GM18508 (cell line): ENCODE measurements around the gene MPG.
"Not testable (repeated sequence)": the region's sequence is repeated elsewhere in the genome, so short reads cannot be mapped to it uniquely, and the experiment has no call there.

Experiments
- ATAC-seq: cut with Tn5 transposase; IDR thresholded peaks from one replicate; pipeline ENCODE4 v1.9.1; 2021; ENCODE audit warnings: moderate number of reproducible peaks; ENCODE audit not compliant: insufficient read depth, unreplicated experiment

Gene MPG, protein sequence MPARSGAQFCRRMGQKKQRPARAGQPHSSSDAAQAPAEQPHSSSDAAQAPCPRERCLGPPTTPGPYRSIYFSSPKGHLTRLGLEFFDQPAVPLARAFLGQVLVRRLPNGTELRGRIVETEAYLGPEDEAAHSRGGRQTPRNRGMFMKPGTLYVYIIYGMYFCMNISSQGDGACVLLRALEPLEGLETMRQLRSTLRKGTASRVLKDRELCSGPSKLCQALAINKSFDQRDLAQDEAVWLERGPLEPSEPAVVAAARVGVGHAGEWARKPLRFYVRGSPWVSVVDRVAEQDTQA

DNA sequence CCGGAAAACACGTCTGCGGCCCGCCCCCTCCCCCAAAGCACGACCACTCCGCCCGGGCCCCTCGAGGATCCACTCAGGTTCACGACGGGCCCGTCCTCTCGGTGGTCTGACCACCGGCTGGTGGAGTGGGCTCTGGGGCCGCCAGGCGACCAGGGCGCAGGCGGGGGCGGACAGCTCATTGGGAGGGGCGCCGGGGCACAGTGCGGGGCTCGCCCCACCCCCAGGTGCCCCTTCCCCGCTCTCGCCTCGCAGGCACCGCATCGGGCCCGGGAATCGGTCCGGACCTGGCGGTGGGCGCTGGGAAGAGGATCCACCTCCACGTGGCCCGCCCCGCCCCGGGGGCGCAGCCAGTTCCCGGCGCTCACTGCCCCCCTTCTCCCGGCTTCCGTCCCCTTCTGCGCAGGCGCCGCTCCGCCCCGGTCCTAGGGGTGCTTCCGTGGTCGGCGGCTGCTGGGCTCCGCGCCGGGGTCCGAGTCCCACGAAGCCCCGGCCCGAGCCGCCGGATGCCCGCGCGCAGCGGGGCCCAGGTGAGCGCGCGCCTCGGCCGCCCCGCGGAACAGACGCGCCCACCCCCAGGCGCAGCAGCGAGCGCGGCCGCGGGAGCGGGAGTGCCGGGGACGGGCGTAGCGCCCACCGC is at the start of gene MPG:
TSS of gene MPG (plus strand) at position 419 of the 637 bp plus-strand sequence. CDS start at position 504, 85 bp downstream.
- ATAC-seq = no peak

DNA sequence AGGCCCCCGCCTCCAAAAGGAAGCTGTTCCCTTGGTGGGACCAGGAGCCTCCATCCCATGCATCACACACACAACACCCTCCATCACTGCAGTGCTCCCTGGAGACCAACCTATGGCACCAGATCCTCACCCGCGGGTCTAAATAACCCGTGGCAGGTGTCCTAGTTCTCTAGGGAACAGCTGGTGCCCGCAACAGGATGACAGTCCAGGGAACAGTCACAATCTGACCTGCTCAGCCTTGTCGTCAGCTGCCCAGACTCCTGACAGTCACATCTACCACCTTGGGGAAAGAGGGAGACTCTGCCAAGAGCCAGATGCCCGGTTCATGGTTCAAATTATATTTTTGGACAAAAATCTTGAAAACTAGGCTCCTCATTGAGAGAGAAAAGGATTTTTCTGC is 47.4 kb upstream of the MPG start:
- not testable (repeated sequence) for ATAC-seq

DNA sequence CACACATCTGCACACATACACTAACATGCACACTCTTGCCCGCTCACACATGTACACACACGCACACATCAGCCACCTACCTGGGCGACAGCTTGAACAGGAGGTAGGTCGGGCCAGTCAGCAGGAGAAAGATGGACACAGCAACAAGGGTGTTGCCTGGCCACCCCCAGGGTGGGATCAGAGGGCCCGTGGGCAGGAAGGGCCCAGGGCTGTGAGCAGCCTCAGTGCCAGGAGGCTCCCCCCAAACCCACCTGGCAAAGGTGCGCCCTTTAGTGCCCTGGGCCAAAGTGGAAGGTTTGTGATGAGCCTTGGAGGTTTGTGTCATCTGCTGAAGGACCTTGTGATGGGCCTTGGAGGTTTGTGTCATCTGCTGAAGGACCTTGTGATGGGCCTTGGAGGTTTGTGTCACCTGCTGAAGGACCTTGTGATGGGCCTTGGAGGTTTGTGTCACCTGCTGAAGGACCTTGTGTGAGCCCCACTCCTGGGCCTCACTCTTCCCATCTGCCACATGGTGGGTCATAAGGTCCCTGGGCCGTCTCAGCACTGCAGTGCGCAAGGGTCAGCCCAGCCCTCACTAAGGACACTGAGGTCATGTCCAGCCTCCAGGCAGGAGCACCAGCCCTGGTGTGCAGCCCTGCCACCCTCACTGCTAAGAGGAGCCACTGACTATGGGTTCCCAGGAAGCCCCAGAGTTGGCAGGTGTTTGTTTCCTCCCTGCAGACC is 44.7 kb upstream of the MPG start:
- not testable (repeated sequence) for ATAC-seq

DNA sequence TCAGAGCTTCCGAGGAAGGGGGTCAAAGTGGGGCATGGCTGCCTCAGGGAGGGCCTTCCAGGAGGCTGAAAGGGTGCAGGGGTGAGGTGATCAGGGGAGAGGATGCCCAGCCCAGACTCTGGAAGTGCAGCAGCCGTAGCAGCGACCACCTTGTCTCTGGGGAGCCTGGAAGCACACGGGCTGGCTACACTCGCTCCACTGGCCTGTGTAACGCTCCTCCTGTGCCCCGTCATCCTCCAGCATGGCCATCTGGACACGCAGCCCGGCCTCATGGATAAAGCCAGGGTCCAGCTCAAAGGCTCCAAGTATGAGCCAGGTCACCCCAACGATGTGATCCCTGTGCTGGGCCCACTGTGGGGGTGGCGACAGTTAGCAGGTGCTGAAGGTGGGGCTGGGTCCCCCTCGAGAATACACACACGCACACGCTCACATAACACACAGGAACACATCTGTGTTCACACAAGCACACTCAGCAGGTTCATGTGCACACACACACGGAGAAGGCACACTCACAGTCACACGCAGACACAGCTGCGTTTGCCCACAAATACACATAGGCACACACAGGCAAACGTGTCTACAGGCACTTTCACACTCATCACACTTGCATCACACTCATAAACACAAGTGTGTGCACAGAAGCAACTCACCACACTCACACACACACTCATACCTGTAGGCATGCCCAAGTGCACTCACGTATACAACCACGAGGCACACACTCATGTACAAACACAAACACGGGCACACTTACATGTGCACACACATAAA is 44.0 kb upstream of the MPG start:
- no peak for ATAC-seq

DNA sequence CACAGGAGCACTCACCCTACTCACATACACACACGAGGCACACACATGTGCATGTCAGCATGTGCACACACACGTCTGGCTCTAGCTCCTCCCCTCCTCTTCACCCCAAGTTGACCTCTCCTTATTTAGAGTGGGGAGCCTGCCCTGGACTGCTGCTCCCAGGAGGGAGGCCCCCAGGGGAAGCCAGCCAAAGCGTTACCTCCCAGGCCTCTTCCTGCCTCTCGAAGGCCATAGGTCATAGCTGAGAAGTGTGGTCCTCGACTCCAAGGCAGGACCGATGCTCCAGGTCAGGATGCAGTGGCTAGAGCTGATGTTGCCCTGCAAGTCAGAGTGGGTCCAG is 43.4 kb upstream of the MPG start:
- ATAC-seq = no peak

DNA sequence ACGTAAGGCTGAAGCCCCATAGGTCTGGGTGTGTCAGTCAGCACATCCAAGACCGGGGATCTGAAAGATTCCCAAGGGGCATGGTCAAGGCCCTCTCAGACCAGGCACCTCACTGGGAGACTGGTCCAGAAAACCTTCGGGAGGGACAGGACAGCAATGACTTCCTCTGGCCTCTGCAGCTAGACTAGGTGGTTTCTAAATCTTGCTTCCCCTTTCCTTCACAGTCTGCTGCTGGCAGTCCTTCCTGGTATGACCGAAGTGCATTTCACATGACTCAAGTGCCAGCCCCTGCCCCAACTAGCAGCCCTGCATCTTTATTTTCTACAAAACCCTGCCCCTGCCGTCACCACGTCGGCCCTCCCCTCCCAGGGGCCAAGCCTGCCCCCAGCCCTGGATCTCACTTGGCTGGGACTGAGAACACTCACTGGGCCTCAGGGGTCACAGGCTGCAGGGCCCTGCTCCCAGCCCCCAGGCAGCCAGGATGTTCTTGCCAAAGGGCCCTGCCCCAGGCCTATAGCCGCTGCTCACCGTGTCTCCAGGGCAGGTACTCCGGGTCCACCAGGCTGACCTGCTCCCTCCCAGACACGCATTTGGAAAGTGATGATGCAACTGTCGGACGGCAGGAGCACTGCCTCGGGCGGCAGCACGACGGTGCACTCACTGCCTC is 42.9 kb upstream of the MPG start:
- no peak for ATAC-seq

DNA sequence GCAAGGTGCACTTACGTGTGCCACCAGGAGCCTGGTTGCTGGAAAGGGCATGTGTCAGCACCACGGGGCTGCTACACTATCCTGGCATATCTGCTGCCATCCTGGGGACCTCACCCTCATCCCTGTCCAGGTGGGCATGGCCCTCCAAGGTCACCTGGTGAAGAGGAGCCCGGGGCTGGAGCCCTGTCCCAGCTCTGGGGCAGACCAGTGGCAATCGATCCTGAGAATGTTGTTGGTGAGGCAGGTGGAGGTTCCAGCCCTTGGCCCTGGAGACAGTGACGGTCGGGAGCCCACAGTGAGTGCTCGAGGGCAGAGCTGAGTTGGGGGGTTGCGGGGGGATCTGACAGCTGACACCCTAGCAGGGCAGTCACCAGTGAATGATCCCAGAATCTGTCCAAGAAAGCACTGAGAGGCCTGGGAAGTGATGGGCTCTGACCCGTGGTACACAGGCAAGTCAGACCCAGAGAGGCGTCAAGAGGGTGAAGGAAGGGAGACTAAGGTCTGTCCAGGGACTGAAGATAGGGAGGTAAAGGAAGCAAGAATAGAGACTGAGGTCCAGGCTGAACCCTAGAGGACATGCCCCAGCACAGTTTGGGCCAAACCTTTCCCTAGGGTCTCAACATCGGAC is 42.2 kb upstream of the MPG start:
- ATAC-seq = no peak

DNA sequence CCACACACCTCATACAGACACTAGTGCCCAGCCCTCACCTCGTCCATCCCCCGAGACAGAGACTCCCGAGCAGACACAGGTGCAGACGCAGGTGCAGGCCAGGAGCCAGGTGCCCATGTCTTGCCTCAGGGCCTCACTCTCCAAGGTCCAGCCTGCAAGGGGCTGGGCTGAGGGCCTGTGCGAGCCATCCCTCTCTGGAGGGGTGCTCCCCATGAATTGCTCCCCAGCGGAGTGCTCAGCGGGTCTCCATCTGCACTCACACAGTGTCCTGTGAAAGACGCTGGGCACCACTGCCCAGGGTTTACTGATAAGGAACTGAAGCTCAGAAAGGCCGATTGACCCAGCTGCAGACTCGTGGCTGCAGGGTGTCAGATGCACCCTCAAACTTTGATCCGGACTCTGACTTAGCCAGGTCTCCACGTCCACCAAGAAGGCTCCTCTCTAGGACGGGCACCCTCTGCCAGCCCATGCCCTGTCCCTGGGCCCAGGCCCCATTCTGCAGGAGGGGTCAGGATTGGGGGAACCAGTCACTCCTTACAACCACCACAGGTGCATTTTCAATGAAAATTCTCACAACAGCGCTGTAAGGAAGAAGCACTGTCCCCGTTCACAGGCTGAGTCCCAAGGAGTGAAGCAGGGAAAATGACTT is 41.6 kb upstream of the MPG start:
- ATAC-seq = no peak

DNA sequence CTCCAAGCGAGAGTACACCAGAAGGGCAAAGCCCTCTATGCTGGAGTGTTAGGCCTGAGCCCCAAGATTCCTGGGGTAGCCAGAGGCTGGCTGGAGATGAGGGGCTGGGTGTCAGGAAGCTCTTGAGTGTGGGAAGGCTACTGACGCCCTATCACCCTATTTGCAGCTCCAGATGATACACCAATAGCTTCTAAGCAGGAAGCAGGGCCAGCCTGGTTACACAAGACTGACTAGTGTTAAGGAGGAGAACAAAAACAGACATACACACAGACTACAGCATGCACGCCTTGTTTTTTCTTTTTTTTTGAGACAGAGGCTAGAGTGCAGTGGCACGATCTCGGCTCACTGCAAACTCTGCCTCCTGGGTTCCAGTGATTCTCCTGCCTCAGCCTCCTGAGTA is 40.5 kb upstream of the MPG start:
- no peak for ATAC-seq

DNA sequence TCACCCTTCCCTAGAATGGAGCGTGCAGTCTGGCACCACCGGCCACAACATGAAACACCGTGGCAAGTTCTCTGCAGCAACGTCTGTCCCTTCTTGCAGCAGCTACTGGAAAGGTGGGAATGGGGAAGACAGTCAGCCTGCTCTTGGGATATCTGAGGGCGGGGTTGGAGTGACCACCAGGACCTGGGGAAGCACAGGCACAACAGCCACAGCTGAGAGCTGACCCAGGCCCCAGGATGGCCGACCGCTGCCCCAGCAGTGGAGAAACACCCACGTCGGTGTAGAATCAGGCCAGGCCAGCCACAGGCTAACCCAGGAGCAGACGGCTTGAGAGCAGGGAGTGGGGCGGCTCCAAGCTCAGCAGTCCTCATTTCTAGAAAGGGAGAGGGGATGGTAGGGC is 39.8 kb upstream of the MPG start:
- ATAC-seq = not testable (repeated sequence)

DNA sequence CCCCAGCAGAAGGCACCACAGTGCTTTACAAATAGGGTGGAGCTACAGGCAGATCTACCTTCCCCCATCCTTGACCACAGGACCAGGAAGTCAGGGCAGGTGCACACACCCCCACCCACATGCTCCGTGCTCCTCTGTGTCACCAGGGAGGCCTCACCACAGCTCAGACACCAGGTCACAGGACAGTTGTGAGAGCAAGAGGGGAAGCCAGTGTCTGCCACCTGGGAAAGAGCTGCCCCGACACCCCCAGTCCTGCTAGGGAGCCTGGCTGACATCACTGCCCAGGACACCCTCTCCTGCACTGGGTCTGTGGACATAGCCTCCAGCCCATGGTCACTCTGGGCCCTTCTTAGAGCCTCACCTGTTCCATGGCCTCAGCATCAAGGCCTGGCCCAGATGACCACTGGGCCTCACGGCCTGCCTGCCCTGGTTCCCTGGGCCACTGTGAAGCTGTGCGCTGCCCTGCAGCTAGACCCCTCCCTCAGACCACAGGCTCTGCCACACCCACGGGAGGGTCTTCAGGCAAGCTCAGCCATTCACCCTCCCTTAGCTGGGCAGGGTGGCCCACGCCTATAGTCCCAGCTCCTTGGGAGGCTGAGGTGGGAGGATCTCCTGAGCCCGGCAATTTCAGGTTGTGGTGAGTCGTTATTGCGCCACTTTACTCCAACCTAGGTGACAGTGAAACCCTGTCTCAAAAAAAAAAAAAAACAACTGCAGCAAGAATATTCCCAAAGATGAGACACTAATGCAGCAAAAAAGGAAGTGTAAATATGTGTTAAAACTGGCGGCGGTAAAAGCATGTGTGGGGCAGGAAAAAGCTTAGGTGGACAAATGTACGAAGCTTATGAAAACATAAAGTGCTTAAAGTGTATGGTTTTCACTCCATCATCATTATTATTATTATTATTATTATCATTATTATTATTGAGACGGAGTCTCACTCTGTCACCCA is 38.8 kb upstream of the MPG start:
- ATAC-seq = no peak

DNA sequence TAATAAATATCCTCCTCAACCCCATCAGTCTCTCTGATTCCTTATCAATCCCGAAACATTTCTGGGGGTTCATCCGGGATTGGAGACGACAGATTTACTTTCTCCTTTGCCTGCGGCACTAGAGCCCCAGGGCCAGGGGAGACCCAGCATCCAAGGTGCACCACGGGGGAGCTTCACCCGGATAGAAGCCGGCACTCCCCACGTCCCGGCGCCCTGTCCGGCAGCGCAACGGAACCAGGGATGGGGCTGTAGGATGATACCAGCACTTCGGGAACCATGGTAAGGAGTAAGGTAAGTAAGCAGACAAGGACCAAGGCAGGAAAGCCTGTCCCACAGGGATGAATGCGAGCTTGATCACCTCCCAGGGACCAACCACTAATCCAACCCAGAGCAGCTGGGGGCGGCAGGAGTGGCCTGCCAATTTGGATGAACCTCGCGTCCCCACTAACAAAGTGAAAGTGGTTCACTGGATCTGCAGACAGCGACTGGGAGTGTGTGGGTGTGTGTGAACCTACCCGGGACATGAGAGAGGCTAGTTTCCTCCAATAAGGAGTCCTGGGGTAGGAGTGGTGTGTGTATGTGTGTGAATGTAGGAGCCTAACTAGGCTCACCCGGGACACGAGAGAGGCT is 36.5 kb upstream of the MPG start:
- ATAC-seq = no peak

DNA sequence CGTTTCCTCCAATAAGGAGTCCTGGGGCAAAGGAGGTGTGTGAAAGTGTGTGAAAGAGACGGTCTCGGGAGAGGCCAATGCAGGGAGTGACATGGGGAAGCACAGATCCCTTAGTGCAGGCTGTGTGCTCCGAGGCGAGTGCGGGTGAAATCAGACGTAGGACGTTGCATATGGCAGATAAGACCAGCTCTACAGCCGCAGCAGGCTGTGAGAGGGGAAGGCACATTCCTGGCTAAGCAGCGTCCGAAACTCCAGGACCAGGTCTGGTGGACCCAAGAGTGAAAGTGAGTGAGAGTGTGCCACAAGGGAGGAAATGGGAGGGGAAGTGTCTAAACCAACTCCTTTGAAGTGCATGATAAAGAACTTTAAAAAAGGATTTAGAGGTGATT is 36.0 kb upstream of the MPG start:
- no peak for ATAC-seq

DNA sequence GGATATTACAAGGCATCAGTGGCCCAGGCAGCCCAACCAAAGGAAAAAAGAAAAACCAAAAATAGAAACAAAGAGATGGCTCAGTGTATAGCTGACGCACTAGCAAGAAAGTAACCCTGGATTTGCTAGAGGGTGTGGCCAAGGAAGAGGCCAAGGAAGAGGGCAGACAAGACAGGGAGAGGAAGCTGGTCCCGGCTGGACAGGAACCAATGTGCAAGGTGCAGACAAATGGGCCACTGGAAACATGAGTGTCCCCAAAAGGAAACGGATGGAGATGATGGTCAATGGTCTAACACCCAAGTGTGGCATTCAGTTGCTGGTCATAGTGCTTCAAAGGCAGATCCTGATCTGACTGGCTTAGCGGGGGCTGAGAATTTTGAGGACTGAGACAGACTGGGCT is 35.3 kb upstream of the MPG start:
- ATAC-seq = no peak

DNA sequence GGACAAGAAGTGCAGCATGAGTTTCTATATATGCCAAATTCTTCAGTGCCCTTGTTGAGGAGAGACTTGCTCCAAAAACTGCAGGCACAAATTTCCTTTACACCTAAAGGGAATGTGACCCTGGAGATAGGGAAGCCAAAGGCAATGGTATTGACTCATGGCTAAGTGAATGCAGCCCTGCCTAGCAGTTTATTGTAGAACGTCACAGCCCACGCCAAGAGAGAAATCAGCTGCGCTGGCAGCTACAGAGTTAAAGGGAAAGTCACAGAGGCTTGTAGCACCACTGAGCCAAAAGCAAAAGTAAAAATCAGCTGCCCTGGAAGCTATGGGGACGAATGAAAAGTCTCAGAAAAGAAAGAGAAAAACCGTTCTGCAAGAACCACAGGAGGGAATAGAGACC is 34.7 kb upstream of the MPG start:
- ATAC-seq = no peak

DNA sequence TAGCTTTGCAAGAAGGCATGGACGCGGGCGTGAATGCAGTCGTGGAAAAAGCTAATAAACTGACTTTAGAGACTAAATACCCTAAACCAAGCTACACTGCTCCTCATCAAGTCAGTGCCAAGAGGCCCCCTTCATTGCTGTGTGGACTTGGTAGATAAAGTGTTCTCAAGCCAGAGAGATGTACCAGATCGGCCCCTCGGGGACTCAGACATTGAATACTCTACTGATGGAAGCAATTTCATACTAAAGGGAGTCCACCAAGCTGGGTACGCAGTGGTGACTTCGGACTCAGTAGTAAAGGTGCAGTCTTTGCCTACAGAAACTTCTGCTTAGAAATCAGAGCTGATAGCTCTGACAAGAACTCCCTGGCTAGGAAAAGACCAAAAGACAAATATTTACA is 33.4 kb upstream of the MPG start:
- ATAC-seq = no peak

DNA sequence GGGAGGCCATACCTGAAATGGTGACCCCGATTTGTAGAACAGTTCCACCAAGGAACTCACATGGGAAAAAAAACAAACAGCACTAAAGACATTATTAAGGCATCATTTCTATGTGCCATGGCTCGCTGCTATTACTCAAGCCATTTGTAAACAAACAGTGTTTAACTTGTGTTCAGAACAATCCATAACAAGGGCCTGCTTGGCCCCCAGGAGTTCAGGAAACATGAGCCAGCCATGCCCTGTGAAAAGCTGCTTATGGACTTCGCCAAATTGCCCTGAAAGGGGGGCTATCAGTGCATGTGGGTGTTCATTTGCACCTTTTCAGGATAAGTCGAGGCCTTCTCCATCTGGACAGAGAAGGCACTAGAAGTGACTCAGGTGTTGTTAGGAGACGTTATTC is 32.6 kb upstream of the MPG start:
- no peak for ATAC-seq

DNA sequence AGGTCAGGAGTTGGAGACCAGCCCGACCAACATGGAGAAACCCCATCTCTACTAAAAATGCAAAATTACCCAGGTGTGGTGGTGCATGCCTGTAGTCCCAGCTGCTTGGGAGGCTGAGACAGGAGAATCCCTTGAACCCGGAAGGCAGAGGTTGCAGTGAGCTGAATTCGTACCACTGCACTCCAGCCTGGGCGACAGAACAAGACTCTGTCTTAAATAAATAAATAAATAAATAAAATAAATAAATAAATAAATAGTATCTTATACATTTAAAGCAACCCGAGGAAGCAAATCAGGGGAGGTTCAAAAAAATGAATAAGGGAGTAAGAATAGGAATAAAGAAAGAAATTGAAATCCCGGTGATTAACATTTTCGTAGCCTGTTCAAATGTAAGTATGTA is 31.5 kb upstream of the MPG start:
- not testable (repeated sequence) for ATAC-seq
